Bronchial epithelial cell (primary cell): ENCODE results near the gene MAPK6. TPM values are rescaled to one million over a fixed set of nuclear protein-coding genes. Genes with fewer than 3 reads are reported as not detected.

Source experiments
- DNase-seq: peaks from one replicate; pipeline ENCODE4 v3.0.0-alpha.2; 2010; ENCODE audit warnings: low read depth
- FAIRE-seq: peaks from 2 replicates; lab custom pipeline; 2011; peaks lifted over from hg19 to GRCh38; lab: Jason Lieb, UNC
- H3K27me3 ChIP-seq: 2 replicates; pipeline ENCODE4 v1.5.1; 2011; ENCODE audit warnings: low read length; ENCODE audit not compliant: control insufficient read depth, insufficient read depth
- H3K36me3 ChIP-seq: 2 replicates; pipeline ENCODE4 v1.5.1; 2011; ENCODE audit warnings: low read length; ENCODE audit not compliant: control insufficient read depth, insufficient read depth
- H3K4me3 ChIP-seq: 2 replicates; pipeline ENCODE4 v1.5.1; 2011; ENCODE audit warnings: mild to moderate bottlenecking, low read depth, low read length, control low read depth
- CTCF ChIP-seq: IDR thresholded peaks from 2 replicates; pipeline ENCODE4 v1.5.1; 2011; ENCODE audit warnings: mild to moderate bottlenecking, moderate library complexity, low read length, control low read depth, inconsistent platforms; ENCODE audit not compliant: insufficient read depth, severe bottlenecking
- total RNA-seq: library from RNA; depleted of rRNA; stranded (reverse); fragments of >200 nt; gene quantifications from 2 replicates; pipeline ENCODE4 v1.2.1, GENCODE V29; 2014

Gene MAPK6
- total RNA-seq, 1 donor from 2014 or later, result 156 TPM

GRCh38 chr15:52057996-52058395 is 39.0 kb downstream of the MAPK6 start:
- no peak for TF ChIP-seq CTCF
- Histone ChIP-seq H3K36me3 (peaks cover 30% of the 10 kb centered on the region), H3K27me3 (no peaks in the 10 kb centered on the region), H3K4me3 (no peak overlapping the region)
- FAIRE-seq (no peak), DNase-seq (no peak)

- TF ChIP-seq CTCF, result no peak
- peaks cover 27% of the 10 kb centered on the region for H3K36me3 ChIP-seq
- FAIRE-seq, result no peak
Measured at GRCh38 chr15:52060501-52060900, 41.5 kb downstream of the MAPK6 start.

GRCh38 chr15:52066842-52067544 is 48.0 kb downstream of the MAPK6 start:
- Histone ChIP-seq H3K27me3 (no peaks in the 10 kb centered on the region), H3K4me3 (no peak overlapping the region), H3K36me3 (peaks cover 2% of the 10 kb centered on the region)
- DNase-seq (no peak), FAIRE-seq (no peak)
- TF ChIP-seq CTCF, result no peak

More at GRCh38 chr15:52060501-52060900, 41.5 kb downstream of the MAPK6 start:
- DNase-seq, result no peak
- H3K27me3 ChIP-seq, result no peaks in the 10 kb centered on the region
- no peak overlapping the region for H3K4me3 ChIP-seq

GRCh38 chr15:52067545-52067926 is 48.5 kb downstream of the MAPK6 start:
- Histone ChIP-seq H3K27me3 (no peaks in the 10 kb centered on the region), H3K36me3 (peaks cover 2% of the 10 kb centered on the region), H3K4me3 (no peak overlapping the region)
- peak; percentile 65 for DNase-seq
- no peak for TF ChIP-seq CTCF
- FAIRE-seq, result no peak

- Histone ChIP-seq H3K27me3 (no peaks in the 10 kb centered on the region), H3K36me3 (peaks cover under 1% of the 10 kb centered on the region), H3K4me3 (no peak overlapping the region)
- no peak for TF ChIP-seq CTCF
- FAIRE-seq (no peak), DNase-seq (peak; percentile 85)
Measured at GRCh38 chr15:52068004-52068615, 49.1 kb downstream of the MAPK6 start.

GRCh38 chr15:52069559-52069958 is 50.5 kb downstream of the MAPK6 start:
- no peak for FAIRE-seq
- H3K4me3 ChIP-seq, result no peak overlapping the region
- no peak for TF ChIP-seq CTCF

More at GRCh38 chr15:52069559-52069958, 50.5 kb downstream of the MAPK6 start:
- DNase-seq, result peak; percentile 96
- Histone ChIP-seq H3K27me3 (no peaks in the 10 kb centered on the region), H3K36me3 (no peaks in the 10 kb centered on the region)
